Measurements from ENCODE around the gene LBX1. TPM values are rescaled to one million over a fixed set of nuclear protein-coding genes. Genes with fewer than 3 reads are reported as not detected.

The LBX1 gene
- polyA plus RNA-seq, 2 of the 4 experiments (the other 2 are of a cell fraction) = not detected

Other genes starting within 250 kb of the LBX1 start
- 76.3 and 77.4 TPM in 2 replicates for gene MRPL43, start 242.0 kb downstream of the LBX1 start, polyA plus RNA-seq (2011; rRNA removed)
- gene MRPL43, start 242.0 kb downstream of the LBX1 start, polyA plus RNA-seq (2017; fragmentation: RNase III; extraction: RNeasy Plus Mini Kit Qiagen cat#74134 plus additional on column Dnase treatment) = 82.2 to 86.7 TPM (median 83.4 TPM) in 3 replicates
- 21.1 and 26.7 TPM in 2 replicates for gene TWNK, start 241.9 kb downstream of the LBX1 start, polyA plus RNA-seq (2011; rRNA removed)
- gene TWNK, start 241.9 kb downstream of the LBX1 start, polyA plus RNA-seq (2017; fragmentation: RNase III; extraction: RNeasy Plus Mini Kit Qiagen cat#74134 plus additional on column Dnase treatment) = 34.7 to 36.0 TPM (median 35.9 TPM) in 3 replicates
- 13.8 and 15.7 TPM in 2 replicates for gene LZTS2, start 229.7 kb downstream of the LBX1 start, polyA plus RNA-seq (2011; rRNA removed)
- 23.8 to 35.5 TPM (median 34.0 TPM) in 3 replicates for gene LZTS2, start 229.7 kb downstream of the LBX1 start, polyA plus RNA-seq (2017; fragmentation: RNase III; extraction: RNeasy Plus Mini Kit Qiagen cat#74134 plus additional on column Dnase treatment)
- gene PDZD7, start 198.3 kb downstream of the LBX1 start, polyA plus RNA-seq (2011; rRNA removed) = 0.20 and 0.21 TPM in 2 replicates
- 0.56 to 0.79 TPM (median 0.63 TPM) in 3 replicates for gene PDZD7, start 198.3 kb downstream of the LBX1 start, polyA plus RNA-seq (2017; fragmentation: RNase III; extraction: RNeasy Plus Mini Kit Qiagen cat#74134 plus additional on column Dnase treatment)
- gene SFXN3, start 198.2 kb downstream of the LBX1 start, polyA plus RNA-seq (2011; rRNA removed) = 33.7 and 42.1 TPM in 2 replicates
- 26.3 to 27.6 TPM (median 26.4 TPM) in 3 replicates for gene SFXN3, start 198.2 kb downstream of the LBX1 start, polyA plus RNA-seq (2017; fragmentation: RNase III; extraction: RNeasy Plus Mini Kit Qiagen cat#74134 plus additional on column Dnase treatment)
- gene KAZALD1, start 167.5 kb downstream of the LBX1 start, polyA plus RNA-seq (2011; rRNA removed) = 4.5 and 5.1 TPM in 2 replicates
- gene KAZALD1, start 167.5 kb downstream of the LBX1 start, polyA plus RNA-seq (2017; fragmentation: RNase III; extraction: RNeasy Plus Mini Kit Qiagen cat#74134 plus additional on column Dnase treatment) = 2.5 to 4.3 TPM (median 2.9 TPM) in 3 replicates
- 0.06 and 0.09 TPM in 2 replicates for gene TLX1, start 98.2 kb downstream of the LBX1 start, polyA plus RNA-seq (2011; rRNA removed)
- not detected in 3 replicates for gene TLX1, start 98.2 kb downstream of the LBX1 start, polyA plus RNA-seq (2017; fragmentation: RNase III; extraction: RNeasy Plus Mini Kit Qiagen cat#74134 plus additional on column Dnase treatment)
- gene BTRC, start 124.7 kb upstream of the LBX1 start, polyA plus RNA-seq (2011; rRNA removed) = 15.6 and 23.1 TPM in 2 replicates
- gene BTRC, start 124.7 kb upstream of the LBX1 start, polyA plus RNA-seq (2017; fragmentation: RNase III; extraction: RNeasy Plus Mini Kit Qiagen cat#74134 plus additional on column Dnase treatment) = 7.4 to 8.0 TPM (median 7.8 TPM) in 3 replicates

Measured in A549 (cell line).